Transverse colon (tissue), 4 donors: ENCODE measurements around the gene CXCR6. TPM values are rescaled to one million over a fixed set of nuclear protein-coding genes. Genes with fewer than 3 reads are reported as not detected.

Experiments used
- DNase-seq: peaks from one replicate; pipeline ENCODE4 v3.0.0-alpha.2; 2019
- H3K27ac ChIP-seq, 4 donors: fragments of 200-600 bp; sonication (generic); 2 replicates each; pipeline ENCODE4 v1.5.1; 2016 to 2018; ENCODE audit warnings: inconsistent platforms in 4 of 4
- H3K27me3 ChIP-seq: fragments of 200-600 bp; sonication (generic); 2 replicates; pipeline ENCODE4 v1.5.1; 2017; ENCODE audit warnings: inconsistent platforms
- H3K36me3 ChIP-seq, 4 donors: fragments of 200-600 bp; sonication (generic); 2 replicates each; pipeline ENCODE4 v1.5.1; 2017 to 2019; ENCODE audit warnings: inconsistent platforms in 4 of 4
- H3K4me1 ChIP-seq, 4 donors: fragments of 200-600 bp; sonication (generic); 2 replicates each; pipeline ENCODE4 v1.5.1; 2017 to 2020; ENCODE audit warnings: inconsistent platforms in 4 of 4
- H3K4me3 ChIP-seq, 4 donors: fragments of 200-600 bp; sonication (generic); 1 replicate in 1 of 4; 2 replicates in 3 of 4; pipeline versions ENCODE4 v1.5.1 to v1.6.1; 2017 to 2019; ENCODE audit warnings: inconsistent platforms in 4 of 4
- H3K9me3 ChIP-seq, 2 donors: fragments of 200-600 bp; sonication (generic); 2 replicates each; pipeline ENCODE4 v1.5.1; 2017 to 2019; ENCODE audit warnings: inconsistent platforms in 2 of 2
- CTCF ChIP-seq, 5 experiments: fragments of 200-600 bp in 3 of 5; fragments of 450-650 bp in 2 of 5; sonication (generic) in 3 of 5; IDR thresholded peaks; 1 replicate in 2 of 5; 2 replicates in 3 of 5; pipeline ENCODE4 v1.5.1; 2016 to 2017; ENCODE audit warnings: antibody characterized with exemption in 5 of 5, inconsistent platforms in 3 of 5, mild to moderate bottlenecking in 2 of 5, moderate library complexity in 1 of 5
- EP300 ChIP-seq: sonication (generic); formaldehyde crosslinking; IDR thresholded peaks from one replicate; pipeline ENCODE4 v1.6.1; 2017; ENCODE audit warnings: antibody characterized with exemption, low read depth
- POLR2A ChIP-seq: fragments of 450-650 bp; IDR thresholded peaks from one replicate; pipeline ENCODE4 v1.6.1; 2016; ENCODE audit warnings: antibody characterized with exemption, mild to moderate bottlenecking, moderate library complexity
- POLR2AphosphoS5 ChIP-seq, 3 donors: sonication (generic); formaldehyde crosslinking; IDR thresholded peaks; one replicate each; pipeline ENCODE4 v1.6.1; 2016; ENCODE audit warnings: antibody characterized with exemption in 3 of 3
- WGBS, 2 donors: methylation state at CpG; one replicate each; pipeline ENCODE4 v1.1.5; 2018; ENCODE audit warnings: low coverage in 1 of 2; 5-methylcytosine and 5-hydroxymethylcytosine counted together
- in situ Hi-C, 4 donors: fragments of 200-750 bp; cut with MboI; loops; one replicate each; pipeline versions ENCODE4 v1.15.0 to v1.15.1; 2017; ENCODE audit warnings: low sequenced_read_pairs in 3 of 4, low pct_ligation_motif_present in 1 of 4, low pct_unique_long_range_greater_than_20kb in 1 of 4
- intact Hi-C: fragments of 100-400 bp; cut with DNase I; formaldehyde crosslinking; loops from one replicate; pipeline ENCODE4 v1.15.1; 2023; ENCODE audit warnings: low total_unique reads
- total RNA-seq, 4 donors: library from RNA; depleted of rRNA; stranded (reverse); fragments of >200 nt; gene quantifications; one replicate each; pipeline ENCODE4 v1.1.0, GENCODE V29; 2016

CXCR6 gene
- total RNA-seq, 4 donors from 2014 or later, result 3.3 to 9.4 (median 6.7) TPM; not detected in 1

- intact Hi-C loops (no loop called here), in situ Hi-C loops (no loop called here)
- DNase-seq, result no peak
- peak overlapping the region; percentile 82 to 86 (median 84) for H3K27ac ChIP-seq
- TF ChIP-seq EP300 (no peak), POLR2AphosphoS5 (IDR thresholded peaks at IDR 0.05) (no peak), POLR2A (no peak), CTCF (IDR thresholded peaks at IDR 0.05) (no peak)
- H3K27me3 ChIP-seq, result no peaks in the 10 kb centered on the region
- WGBS, 2 donors, result 56 to 69% methylated on average over 5 to 11 of the region's 13 CpGs
- peaks cover 0 to 17% (median 6%) of the 10 kb centered on the region in 4 donors for H3K36me3 ChIP-seq
- peaks cover 25 to 58% (median 44%) of the 10 kb centered on the region in 4 donors for H3K4me1 ChIP-seq
- H3K4me3 ChIP-seq, result no peak overlapping the region
- no peaks in the 10 kb centered on the region for H3K9me3 ChIP-seq
Observed at GRCh38 chr3:45985532-45986302, 42.5 kb downstream of the CXCR6 start.

GRCh38 chr3:45986303-45986982 is 43.2 kb downstream of the CXCR6 start:
- in situ Hi-C loops, result no loop called here
- intact Hi-C loops, result no loop called here
- DNase-seq, result no peak
- Histone ChIP-seq H3K27ac (peak overlapping the region; percentile 82 to 86 (median 84)), H3K4me3 (no peak overlapping the region), H3K4me1 (peaks cover 25 to 57% (median 44%) of the 10 kb centered on the region in 4 donors), H3K9me3 (no peaks in the 10 kb centered on the region), H3K27me3 (no peaks in the 10 kb centered on the region), H3K36me3 (peaks cover 0 to 11% (median 5%) of the 10 kb centered on the region in 4 donors)
- TF ChIP-seq EP300 (no peak), CTCF (IDR thresholded peaks at IDR 0.05) (no peak), POLR2A (no peak)
- WGBS, 2 donors, result 38% methylated on average over 5 of the region's 5 CpGs; no CpG with 5 or more reads in 1 of the 2 donors

- WGBS, 2 donors, result 66% methylated on average over 8 of the region's 8 CpGs; no CpG with 5 or more reads in 1 of the 2 donors
- H3K4me1 ChIP-seq, result peaks cover 25 to 68% (median 50%) of the 10 kb centered on the region in 4 donors
- in situ Hi-C loops, result no loop called here
Observed at GRCh38 chr3:45987368-45988291, 44.4 kb downstream of the CXCR6 start.

More at GRCh38 chr3:45987368-45988291, 44.4 kb downstream of the CXCR6 start:
- peak overlapping the region; percentile 82 to 86 (median 84) for H3K27ac ChIP-seq
- peaks cover 0 to 7% (median 4%) of the 10 kb centered on the region in 4 donors for H3K36me3 ChIP-seq
- H3K9me3 ChIP-seq, result no peaks in the 10 kb centered on the region
- H3K27me3 ChIP-seq, result no peaks in the 10 kb centered on the region
- no peak overlapping the region for H3K4me3 ChIP-seq
- intact Hi-C loops, result no loop called here
- TF ChIP-seq POLR2A, result no peak
- TF ChIP-seq POLR2AphosphoS5 (IDR thresholded peaks at IDR 0.05), result no peak
- no peak for TF ChIP-seq CTCF (IDR thresholded peaks at IDR 0.05)
- TF ChIP-seq EP300, result no peak
- no peak for DNase-seq
